NCI-H226 (cell line): ENCODE measurements around the gene SOX3.

Source experiments
- DNase-seq: peaks from one replicate; pipeline ENCODE4 v3.0.0-alpha.2; 2015

SOX3 gene

DNA sequence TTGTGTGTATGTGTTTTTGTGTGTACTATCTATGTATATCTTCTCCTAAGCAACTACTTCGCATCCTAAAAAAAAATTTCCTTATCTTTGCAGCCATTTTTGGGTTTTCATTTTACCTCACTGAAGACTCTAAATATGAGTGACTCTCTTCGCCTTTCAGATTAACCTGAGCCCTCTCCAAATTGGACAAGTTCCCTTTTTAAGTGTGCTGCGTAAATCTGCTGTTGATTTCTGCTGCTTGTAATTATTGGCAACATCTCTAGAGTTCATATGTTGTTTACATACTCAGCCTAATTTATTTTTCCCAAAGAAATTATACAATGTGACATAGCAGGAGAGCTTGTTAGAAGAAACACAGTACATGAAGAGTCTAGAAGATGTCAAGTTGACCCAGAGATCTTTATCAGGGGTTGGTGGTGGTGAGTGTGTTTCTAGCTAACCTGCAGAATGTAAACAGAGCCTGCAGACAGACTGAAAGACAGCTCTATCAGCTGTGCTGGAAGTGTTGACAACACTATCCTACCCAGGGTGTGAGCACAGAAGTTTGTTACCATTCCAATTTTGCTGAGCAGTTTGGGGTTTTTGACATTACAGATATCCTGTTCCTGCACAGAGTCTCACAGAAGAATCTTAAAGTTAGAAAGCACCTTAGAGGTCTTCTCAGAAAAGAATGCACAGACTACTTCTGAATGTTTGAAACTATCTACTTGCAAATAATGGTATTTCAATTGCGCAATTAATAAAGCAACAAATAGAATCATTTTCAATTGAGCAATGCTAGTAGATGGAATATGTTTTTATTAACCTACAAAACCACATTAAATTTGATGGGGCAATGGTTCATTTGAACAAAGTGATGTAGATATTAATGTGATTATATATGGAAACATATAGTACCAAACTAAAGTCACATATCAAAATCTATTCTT is 12.5 kb downstream of the SOX3 start:
- DNase-seq, result no peak

DNA sequence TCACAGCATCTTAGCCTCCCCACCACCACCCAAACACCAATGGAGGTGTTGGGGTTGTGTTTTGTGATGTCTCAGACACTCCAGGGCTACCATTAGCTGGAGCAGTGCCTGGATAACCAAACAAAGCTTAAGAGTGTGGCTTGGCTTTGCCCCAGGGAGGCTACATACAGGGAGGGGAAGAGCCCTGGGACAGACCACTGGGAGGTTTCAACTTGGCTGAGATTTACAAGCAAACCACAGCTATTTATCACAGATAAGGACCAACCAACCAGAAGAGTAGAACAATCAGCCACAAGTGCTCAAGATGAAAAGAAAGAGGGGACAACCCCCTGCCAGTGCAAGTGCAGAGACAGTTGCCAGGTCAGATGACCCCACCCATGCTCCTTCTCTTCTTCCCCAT is 24.1 kb downstream of the SOX3 start:
- DNase-seq, result no peak

DNA sequence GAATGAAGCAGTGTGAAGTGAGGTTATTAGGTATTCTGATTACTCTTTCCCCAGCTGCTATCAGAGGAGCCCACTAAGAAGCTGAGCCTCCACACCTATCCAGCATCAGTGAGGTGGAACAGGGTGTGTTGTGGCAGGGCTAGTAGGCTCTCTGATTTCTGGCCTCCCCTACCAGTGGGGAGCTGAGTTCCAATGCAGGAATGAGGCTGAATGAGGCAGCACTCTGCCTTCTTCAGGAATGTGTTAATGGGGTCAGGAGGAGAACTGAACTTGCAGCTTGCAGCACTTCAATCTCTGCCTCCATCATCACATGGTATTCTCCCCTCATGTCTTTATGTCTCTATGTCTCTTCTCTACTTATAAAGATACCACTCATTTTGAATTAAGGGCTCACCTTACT is 26.9 kb downstream of the SOX3 start:
- DNase-seq, result no peak

DNA sequence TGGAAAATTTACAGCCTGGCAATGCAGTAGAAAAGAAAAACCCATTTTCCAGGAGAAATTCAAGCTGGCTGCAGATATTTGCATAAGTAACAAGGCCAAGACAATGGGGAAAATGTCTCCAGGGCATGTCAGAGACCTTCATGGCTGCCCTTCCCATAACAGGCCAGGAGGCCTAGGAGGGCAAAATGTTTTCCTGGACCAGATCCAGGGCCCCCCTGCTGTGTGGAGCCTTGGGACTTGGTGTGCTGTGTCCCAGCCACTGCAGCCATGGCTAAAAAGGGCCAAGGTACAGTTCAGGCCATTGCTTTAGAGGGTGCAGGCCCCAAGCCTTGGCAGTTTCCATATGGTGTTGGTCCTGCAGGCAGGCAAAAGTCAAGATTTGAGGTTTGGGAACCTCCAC is 29.8 kb downstream of the SOX3 start:
- DNase-seq, result no peak

DNA sequence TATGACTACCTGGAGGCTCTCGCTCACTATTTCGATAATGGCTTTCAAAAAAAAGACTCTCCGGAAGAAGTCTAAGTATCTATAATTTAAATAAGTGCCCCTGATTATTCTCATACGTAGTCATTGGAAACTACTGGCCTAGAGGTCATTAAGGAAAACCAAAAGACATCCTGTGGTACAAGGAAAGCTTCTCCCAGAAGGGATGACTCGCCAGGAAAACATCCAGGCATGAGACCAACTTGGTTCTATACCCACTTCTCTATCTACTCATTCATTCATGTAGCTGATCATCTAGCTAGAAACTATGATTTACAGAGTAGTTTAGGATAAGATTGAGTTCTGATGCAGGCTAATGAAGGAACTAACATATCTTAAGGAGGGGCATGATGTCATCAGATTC is 37.7 kb downstream of the SOX3 start:
- DNase-seq, result no peak
